ENCODE results near the gene NEUROD6.

Gene NEUROD6

DNA sequence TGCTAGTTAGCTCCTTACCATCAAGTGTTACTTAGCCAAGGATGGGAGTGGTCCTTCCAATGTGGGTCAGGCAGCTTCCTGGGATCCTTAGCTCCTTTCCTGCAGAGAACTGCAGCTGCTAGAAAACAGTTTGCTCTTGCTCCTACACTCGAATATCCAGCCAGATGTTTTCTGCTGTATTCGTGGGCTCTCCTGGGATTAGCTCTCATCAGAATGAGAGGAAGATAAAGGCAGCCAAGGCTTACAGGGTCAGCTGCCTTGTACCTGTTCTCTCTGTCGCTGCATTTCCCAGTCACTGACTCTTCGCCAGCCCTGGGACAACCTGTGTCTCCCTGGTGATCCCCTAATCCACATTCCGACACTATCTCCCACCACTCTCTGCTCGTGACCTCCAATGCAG lies 29.0 kb downstream of the NEUROD6 start:
- no peak overlapping the region for H3K4me3 ChIP-seq (ENCODE audit: low read length)
- H3K4me1 ChIP-seq (ENCODE audit: control insufficient read depth, insufficient read depth, low read length), result no peaks in the 10 kb centered on the region
- no peaks in the 10 kb centered on the region for H3K9me3 ChIP-seq (ENCODE audit: control insufficient read depth, insufficient read depth, low read length)
- WGBS (ENCODE audit: insufficient coverage, insufficient read length), result no CpG with 5 or more reads among the region's 6 CpGs
- DNase-seq (ENCODE audit: low read depth, low spot score), result no peak
- no peaks in the 10 kb centered on the region for H3K36me3 ChIP-seq (ENCODE audit: control insufficient read depth, insufficient read depth, low read length)
- no peak overlapping the region for H3K27ac ChIP-seq (ENCODE audit: low read length)
- no peaks in the 10 kb centered on the region for H3K27me3 ChIP-seq (ENCODE audit: control insufficient read depth, insufficient read depth, low read length)

DNA sequence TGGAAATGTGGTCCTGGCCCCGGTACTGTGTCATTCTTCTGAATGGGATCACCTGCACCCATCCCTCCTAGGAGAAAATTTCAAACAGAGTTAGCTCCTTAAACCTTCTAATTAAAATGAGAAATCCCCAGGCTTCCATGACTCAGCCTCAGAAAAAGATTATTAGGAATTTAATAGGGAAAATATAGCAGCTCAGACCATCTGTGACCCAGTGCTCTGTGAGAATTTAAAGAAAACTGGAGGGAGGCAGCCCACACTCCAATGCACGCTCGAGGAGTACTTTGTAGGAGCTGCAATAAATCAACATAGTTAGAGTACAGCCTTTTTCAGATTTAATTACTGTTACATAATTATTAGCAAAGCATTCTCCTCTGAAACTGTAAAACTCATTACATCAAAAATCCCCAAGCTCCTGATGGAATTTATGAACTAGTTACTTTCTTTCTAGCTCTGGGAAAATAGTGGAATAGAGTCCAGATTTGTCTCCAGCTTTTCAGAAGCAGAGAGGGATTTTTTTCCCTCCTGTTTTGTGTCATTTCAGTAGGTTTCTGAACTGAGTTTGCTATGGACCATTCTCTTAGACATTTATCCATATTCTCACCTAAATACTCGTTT lies 30.1 kb downstream of the NEUROD6 start:
- no peak for DNase-seq (ENCODE audit: low read depth, low spot score)
- Histone ChIP-seq H3K36me3 (ENCODE audit: control insufficient read depth, insufficient read depth, low read length) (no peaks in the 10 kb centered on the region), H3K4me3 (ENCODE audit: low read length) (no peak overlapping the region), H3K4me1 (ENCODE audit: control insufficient read depth, insufficient read depth, low read length) (no peaks in the 10 kb centered on the region), H3K27me3 (ENCODE audit: control insufficient read depth, insufficient read depth, low read length) (no peaks in the 10 kb centered on the region), H3K27ac (ENCODE audit: low read length) (no peak overlapping the region), H3K9me3 (ENCODE audit: control insufficient read depth, insufficient read depth, low read length) (no peaks in the 10 kb centered on the region)
- no CpG with 5 or more reads among the region's 4 CpGs for WGBS (ENCODE audit: insufficient coverage, insufficient read length)

DNA sequence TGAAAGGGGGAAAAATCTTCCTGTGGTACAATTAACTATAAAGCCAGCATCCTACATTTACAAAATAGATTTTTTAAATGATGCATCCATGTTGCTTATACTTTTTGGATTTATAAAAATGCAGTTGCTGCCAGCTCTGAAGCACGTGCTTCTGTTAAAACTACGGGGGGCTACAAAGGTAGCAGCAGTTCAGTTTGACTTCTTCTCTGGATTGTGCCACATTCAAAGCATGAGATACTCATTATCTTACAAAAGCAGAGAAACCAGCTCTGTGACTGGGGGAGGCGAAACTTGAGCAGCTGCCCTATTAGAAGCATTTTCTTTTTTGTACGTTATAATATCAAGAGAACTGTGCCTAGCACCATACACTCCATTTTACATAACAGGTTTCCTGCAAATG lies 31.1 kb downstream of the NEUROD6 start:
- Histone ChIP-seq H3K27ac (ENCODE audit: low read length) (no peak overlapping the region), H3K4me1 (ENCODE audit: control insufficient read depth, insufficient read depth, low read length) (no peaks in the 10 kb centered on the region), H3K4me3 (ENCODE audit: low read length) (no peak overlapping the region), H3K36me3 (ENCODE audit: control insufficient read depth, insufficient read depth, low read length) (no peaks in the 10 kb centered on the region), H3K9me3 (ENCODE audit: control insufficient read depth, insufficient read depth, low read length) (no peaks in the 10 kb centered on the region), H3K27me3 (ENCODE audit: control insufficient read depth, insufficient read depth, low read length) (no peaks in the 10 kb centered on the region)
- DNase-seq (ENCODE audit: low read depth, low spot score), result no peak
- WGBS (ENCODE audit: insufficient coverage, insufficient read length), result no CpG with 5 or more reads among the region's 4 CpGs

DNA sequence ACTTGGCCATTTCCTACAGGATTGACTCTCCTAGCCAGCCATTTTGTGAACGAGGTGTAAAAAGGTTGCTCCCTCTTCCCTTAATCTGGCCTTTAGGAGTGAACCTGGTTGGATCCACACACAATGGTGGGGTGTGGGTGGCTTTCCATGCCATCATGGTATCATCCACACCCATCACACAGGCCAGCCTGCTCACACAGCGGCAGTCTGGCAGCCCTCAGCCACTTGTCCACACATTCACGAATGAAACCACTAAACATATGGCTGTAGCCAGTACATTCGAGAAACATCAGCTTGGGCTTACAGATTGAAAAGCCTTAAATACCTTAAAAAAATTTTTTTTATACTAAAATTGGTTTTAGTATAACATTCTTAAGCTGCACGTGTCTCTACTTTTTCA lies 31.9 kb downstream of the NEUROD6 start:
- H3K27ac ChIP-seq (ENCODE audit: low read length), result no peak overlapping the region
- DNase-seq (ENCODE audit: low read depth, low spot score), result no peak
- H3K4me3 ChIP-seq (ENCODE audit: low read length), result no peak overlapping the region
- no peaks in the 10 kb centered on the region for H3K36me3 ChIP-seq (ENCODE audit: control insufficient read depth, insufficient read depth, low read length)
- no CpG with 5 or more reads among the region's 5 CpGs for WGBS (ENCODE audit: insufficient coverage, insufficient read length)
- H3K27me3 ChIP-seq (ENCODE audit: control insufficient read depth, insufficient read depth, low read length), result no peaks in the 10 kb centered on the region
- H3K4me1 ChIP-seq (ENCODE audit: control insufficient read depth, insufficient read depth, low read length), result no peaks in the 10 kb centered on the region
- no peaks in the 10 kb centered on the region for H3K9me3 ChIP-seq (ENCODE audit: control insufficient read depth, insufficient read depth, low read length)

DNA sequence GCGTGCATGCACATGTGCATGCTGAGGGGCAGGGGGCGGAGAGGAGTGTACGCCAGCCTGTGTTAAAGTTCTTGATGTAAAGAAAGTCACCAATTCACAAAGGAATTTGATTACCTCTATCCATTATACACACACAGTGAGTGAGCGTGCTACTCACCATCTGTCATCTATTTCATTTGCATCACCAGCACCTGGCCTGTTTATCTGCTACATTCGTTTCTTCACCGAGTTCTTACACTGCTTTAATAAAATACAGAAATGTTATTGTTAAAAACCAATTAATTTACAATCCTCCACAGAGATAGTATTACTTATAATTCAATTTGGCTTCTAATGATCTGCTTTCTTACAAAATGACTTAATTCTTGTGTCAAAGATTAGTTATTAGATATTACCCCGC lies 32.6 kb downstream of the NEUROD6 start:
- H3K4me1 ChIP-seq (ENCODE audit: control insufficient read depth, insufficient read depth, low read length), result no peaks in the 10 kb centered on the region
- no peak for DNase-seq (ENCODE audit: low read depth, low spot score)
- no peaks in the 10 kb centered on the region for H3K9me3 ChIP-seq (ENCODE audit: control insufficient read depth, insufficient read depth, low read length)
- no peaks in the 10 kb centered on the region for H3K27me3 ChIP-seq (ENCODE audit: control insufficient read depth, insufficient read depth, low read length)
- WGBS (ENCODE audit: insufficient coverage, insufficient read length), result no CpG with 5 or more reads among the region's 7 CpGs
- no peak overlapping the region for H3K27ac ChIP-seq (ENCODE audit: low read length)
- no peak overlapping the region for H3K4me3 ChIP-seq (ENCODE audit: low read length)
- H3K36me3 ChIP-seq (ENCODE audit: control insufficient read depth, insufficient read depth, low read length), result no peaks in the 10 kb centered on the region

DNA sequence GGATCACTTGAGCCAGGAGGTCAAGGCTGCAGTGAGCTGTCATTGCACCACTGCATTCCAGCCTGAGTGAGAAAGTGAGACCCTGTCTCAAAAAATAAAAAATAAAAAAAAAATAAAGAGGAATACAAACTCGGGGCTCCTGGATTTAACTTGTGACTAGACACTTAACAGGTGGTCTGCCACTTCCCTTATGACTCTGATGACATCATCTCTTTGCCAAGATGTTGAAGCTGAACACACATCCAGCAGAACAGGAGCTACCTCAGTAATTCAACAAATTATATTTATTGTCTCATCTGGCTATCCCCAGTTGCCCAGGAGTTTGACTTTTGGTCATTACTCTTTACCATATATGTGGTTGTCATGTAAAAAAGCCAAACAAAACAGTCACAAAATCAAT lies 35.3 kb downstream of the NEUROD6 start:
- H3K27ac ChIP-seq (ENCODE audit: low read length), result no peak overlapping the region
- DNase-seq (ENCODE audit: low read depth, low spot score), result no peak
- no peak overlapping the region for H3K4me3 ChIP-seq (ENCODE audit: low read length)
- H3K27me3 ChIP-seq (ENCODE audit: control insufficient read depth, insufficient read depth, low read length), result no peaks in the 10 kb centered on the region
- H3K4me1 ChIP-seq (ENCODE audit: control insufficient read depth, insufficient read depth, low read length), result no peaks in the 10 kb centered on the region
- WGBS (ENCODE audit: insufficient coverage, insufficient read length), result no CpG with 5 or more reads among the region's 1 CpG
- H3K9me3 ChIP-seq (ENCODE audit: control insufficient read depth, insufficient read depth, low read length), result no peaks in the 10 kb centered on the region
- H3K36me3 ChIP-seq (ENCODE audit: control insufficient read depth, insufficient read depth, low read length), result no peaks in the 10 kb centered on the region

DNA sequence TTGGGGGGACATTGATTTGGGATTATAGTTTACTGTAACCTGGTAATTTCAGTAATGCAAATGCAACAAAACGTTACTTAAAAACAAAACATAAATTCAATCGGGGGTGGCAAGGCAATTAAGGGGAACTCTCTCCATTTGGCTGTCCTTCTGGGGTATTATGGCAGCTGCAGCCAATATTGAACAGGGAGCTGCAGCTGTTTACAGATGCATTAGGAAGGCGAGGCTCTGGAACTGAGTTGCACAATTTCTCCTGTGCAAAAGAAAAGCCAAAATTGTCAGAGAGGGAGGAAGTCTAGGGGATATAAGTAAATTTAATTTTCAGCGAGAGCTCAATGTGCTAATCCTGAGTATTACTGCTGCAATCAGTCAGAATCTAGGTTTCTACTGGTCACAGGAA lies 36.1 kb downstream of the NEUROD6 start:
- H3K27ac ChIP-seq (ENCODE audit: low read length), result no peak overlapping the region
- no CpG with 5 or more reads among the region's 4 CpGs for WGBS (ENCODE audit: insufficient coverage, insufficient read length)
- no peak overlapping the region for H3K4me3 ChIP-seq (ENCODE audit: low read length)
- DNase-seq (ENCODE audit: low read depth, low spot score), result no peak
- H3K4me1 ChIP-seq (ENCODE audit: control insufficient read depth, insufficient read depth, low read length), result no peaks in the 10 kb centered on the region
- H3K36me3 ChIP-seq (ENCODE audit: control insufficient read depth, insufficient read depth, low read length), result no peaks in the 10 kb centered on the region
- no peaks in the 10 kb centered on the region for H3K27me3 ChIP-seq (ENCODE audit: control insufficient read depth, insufficient read depth, low read length)
- no peaks in the 10 kb centered on the region for H3K9me3 ChIP-seq (ENCODE audit: control insufficient read depth, insufficient read depth, low read length)

DNA sequence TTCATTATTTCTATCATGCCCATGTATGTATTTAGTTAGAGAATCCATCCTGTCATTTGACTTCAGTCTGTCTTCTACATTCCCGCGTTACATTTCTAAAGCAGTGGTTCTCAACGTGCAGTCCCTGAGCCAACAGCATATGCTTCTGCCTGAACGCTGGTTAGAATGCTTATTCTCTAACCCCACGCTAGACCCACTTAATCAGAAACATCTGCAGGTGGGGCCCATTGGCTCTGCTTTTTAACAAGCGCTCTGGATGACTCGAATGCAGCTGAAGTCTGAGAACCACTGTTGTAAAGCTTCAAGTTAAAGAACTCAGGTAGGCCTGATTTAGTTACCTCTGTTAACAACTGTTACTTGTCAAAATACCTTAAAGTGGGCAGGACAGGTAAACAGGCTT lies 38.2 kb downstream of the NEUROD6 start:
- no peaks in the 10 kb centered on the region for H3K9me3 ChIP-seq (ENCODE audit: control insufficient read depth, insufficient read depth, low read length)

DNA sequence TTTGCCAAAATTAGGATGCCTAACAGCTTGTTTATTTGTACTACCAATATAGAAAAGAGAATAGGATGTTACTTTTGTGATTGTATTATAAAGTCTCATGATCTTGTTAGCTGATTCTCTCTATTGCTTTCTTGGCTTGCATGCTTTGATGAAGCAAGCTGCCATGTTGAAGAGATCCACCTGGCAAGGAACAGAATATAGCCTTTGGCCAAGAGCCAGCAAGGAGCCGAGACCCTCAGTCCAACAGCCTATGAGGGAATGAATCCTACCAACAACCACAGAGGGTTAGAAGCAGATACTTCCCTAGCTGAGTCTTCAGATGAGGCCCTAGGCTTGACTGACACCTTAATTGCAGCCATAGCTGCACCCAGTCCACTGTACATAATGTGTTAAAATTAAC lies 41.2 kb downstream of the NEUROD6 start:
- Histone ChIP-seq H3K4me1 (ENCODE audit: control insufficient read depth, insufficient read depth, low read length) (no peaks in the 10 kb centered on the region), H3K27ac (ENCODE audit: low read length) (no peak overlapping the region), H3K4me3 (ENCODE audit: low read length) (no peak overlapping the region), H3K36me3 (ENCODE audit: control insufficient read depth, insufficient read depth, low read length) (no peaks in the 10 kb centered on the region), H3K27me3 (ENCODE audit: control insufficient read depth, insufficient read depth, low read length) (no peaks in the 10 kb centered on the region), H3K9me3 (ENCODE audit: control insufficient read depth, insufficient read depth, low read length) (no peaks in the 10 kb centered on the region)
- no peak for DNase-seq (ENCODE audit: low read depth, low spot score)
- no CpG with 5 or more reads among the region's 1 CpG for WGBS (ENCODE audit: insufficient coverage, insufficient read length)

More for the DNA sequence above, 38.2 kb downstream of the NEUROD6 start:
- Histone ChIP-seq H3K27ac (ENCODE audit: low read length) (no peak overlapping the region), H3K4me1 (ENCODE audit: control insufficient read depth, insufficient read depth, low read length) (no peaks in the 10 kb centered on the region), H3K4me3 (ENCODE audit: low read length) (no peak overlapping the region), H3K27me3 (ENCODE audit: control insufficient read depth, insufficient read depth, low read length) (no peaks in the 10 kb centered on the region), H3K36me3 (ENCODE audit: control insufficient read depth, insufficient read depth, low read length) (no peaks in the 10 kb centered on the region)
- no peak for DNase-seq (ENCODE audit: low read depth, low spot score)
- no CpG with 5 or more reads among the region's 7 CpGs for WGBS (ENCODE audit: insufficient coverage, insufficient read length)

DNA sequence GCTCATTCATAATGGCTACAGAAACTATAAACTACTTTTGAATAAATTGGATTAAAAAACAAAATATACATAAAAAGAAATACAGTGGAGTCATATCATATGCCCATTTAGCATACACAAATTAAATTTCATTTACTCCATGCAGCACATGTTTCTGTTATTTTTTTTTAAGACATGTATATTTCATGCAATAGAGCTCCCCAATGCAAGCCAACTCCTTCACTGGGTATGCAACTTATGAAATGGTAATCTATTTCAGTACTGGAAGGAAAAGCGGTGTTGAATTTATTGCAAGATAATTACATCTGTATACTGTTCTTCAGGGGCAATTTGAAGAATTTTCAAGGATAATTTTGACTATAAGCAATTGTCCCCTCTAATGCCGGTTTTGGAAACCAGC lies 49.9 kb downstream of the NEUROD6 start:
- Histone ChIP-seq H3K36me3 (ENCODE audit: control insufficient read depth, insufficient read depth, low read length) (no peaks in the 10 kb centered on the region), H3K4me1 (ENCODE audit: control insufficient read depth, insufficient read depth, low read length) (no peaks in the 10 kb centered on the region), H3K27me3 (ENCODE audit: control insufficient read depth, insufficient read depth, low read length) (no peaks in the 10 kb centered on the region), H3K27ac (ENCODE audit: low read length) (no peak overlapping the region), H3K9me3 (ENCODE audit: control insufficient read depth, insufficient read depth, low read length) (no peaks in the 10 kb centered on the region), H3K4me3 (ENCODE audit: low read length) (no peak overlapping the region)
- no CpG with 5 or more reads among the region's 2 CpGs for WGBS (ENCODE audit: insufficient coverage, insufficient read length)
- DNase-seq (ENCODE audit: low read depth, low spot score), result no peak
